ENCODE measurements around the gene GYPB.
"Not testable (repeated sequence)": the region's sequence is repeated elsewhere in the genome, so short reads cannot be mapped to it uniquely, and the experiment has no call there.

The GYPB gene

DNA sequence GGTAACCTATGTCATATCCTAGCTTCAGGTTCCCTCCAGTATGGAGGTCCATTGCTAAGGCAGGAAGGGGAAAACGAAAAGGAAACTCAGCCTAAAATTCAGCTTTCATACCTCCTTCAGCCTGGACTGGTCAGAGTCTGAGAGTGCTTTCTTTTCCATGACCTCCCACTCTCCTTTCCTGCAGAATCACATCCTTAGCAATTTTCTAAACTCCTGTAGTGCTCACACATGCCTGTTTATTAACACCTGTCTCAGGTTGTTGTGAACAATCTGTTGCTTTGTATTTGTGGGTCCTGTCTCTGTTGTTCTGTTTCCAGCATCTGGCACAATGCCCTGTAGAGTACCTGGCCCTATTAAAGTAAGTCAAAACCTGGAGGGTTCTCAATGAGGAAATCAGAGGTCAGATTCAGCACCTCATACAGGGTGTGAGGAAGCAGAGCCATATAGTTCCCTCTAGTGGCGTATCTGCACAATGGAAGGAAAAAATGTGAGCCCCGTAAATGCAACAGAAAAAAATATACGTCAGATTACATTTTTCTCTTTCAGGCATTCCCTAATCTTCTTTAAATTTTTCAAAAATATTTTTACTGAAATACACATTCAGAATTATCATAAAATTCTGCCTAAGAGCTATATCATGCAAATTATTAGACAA, 2.3 kb upstream of the GYPB start:
- not testable (repeated sequence) for DNase-seq (ENCODE audit: low spot score)

DNA sequence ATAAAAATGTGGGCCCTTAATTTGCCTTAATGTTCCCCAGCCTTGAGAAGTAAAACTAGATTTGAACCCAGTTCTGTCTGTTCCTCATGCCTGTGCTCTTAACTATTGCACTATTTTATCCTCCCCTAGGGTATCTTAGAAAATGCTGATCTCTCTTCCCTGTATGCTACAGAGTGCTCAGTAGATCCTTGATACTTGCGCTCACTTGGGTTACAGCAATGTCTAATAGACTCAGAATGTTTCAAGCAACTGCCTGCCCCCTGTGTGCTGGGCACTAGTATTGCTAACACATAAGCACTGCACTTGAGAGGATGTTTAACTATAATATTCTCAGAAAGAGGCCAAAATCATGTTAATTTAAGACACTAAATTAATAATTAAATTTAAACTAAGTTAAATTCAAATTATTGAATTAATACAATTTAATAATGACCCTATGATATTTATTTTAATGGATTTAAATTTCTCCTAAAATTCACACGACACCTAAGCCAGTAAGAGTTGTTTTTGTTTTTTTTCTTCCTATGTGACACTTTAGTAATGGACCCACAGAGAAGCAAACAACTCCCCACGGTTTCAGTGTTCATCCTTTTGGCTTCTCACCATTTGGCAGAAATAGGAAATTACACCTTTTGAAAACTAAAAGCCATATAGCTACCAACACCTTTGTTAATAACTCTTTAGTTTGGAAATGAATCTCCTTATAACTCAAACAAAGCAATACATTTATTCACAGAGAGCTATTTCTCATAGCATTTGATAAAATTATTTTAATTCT, 768 bp downstream of the GYPB start:
- in situ Hi-C loops (cut with MboI; ENCODE audit: low pct_unique_long_range_greater_than_20kb, low sequenced_read_pairs, unreplicated experiment); DNase-seq (ENCODE audit: low spot score): not testable (repeated sequence)

More for the DNA sequence above, 2.3 kb upstream of the GYPB start:
- TF ChIP-seq, protein P1, sequence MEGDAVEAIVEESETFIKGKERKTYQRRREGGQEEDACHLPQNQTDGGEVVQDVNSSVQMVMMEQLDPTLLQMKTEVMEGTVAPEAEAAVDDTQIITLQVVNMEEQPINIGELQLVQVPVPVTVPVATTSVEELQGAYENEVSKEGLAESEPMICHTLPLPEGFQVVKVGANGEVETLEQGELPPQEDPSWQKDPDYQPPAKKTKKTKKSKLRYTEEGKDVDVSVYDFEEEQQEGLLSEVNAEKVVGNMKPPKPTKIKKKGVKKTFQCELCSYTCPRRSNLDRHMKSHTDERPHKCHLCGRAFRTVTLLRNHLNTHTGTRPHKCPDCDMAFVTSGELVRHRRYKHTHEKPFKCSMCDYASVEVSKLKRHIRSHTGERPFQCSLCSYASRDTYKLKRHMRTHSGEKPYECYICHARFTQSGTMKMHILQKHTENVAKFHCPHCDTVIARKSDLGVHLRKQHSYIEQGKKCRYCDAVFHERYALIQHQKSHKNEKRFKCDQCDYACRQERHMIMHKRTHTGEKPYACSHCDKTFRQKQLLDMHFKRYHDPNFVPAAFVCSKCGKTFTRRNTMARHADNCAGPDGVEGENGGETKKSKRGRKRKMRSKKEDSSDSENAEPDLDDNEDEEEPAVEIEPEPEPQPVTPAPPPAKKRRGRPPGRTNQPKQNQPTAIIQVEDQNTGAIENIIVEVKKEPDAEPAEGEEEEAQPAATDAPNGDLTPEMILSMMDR (IDR thresholded peaks at IDR 0.05; ENCODE audit: extremely low read depth, insufficient read depth, missing control alignments): peak; percentile 62
- in situ Hi-C loops (cut with MboI; ENCODE audit: low pct_unique_long_range_greater_than_20kb, low sequenced_read_pairs, unreplicated experiment): not testable (repeated sequence)

DNA sequence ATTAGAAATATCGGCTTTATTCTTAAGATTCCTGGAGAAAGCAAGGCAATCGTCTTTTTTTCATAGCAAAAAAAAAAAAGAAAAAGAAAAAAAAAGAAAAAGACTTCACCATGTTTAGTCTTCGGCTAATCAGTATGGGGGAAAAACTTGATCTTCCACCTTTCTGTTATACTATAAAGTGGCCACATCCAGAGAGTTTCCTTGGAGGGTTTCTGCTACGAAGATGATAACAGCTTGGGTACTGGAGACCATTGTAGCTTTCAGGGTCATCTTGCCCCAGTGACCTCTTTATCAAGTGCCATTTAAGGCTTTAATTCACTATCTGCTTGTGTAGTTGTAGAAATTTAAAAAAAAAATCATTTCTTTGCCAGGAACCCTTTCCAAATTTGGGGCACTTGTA, 1.9 kb downstream of the GYPB start:
- in situ Hi-C loops (cut with MboI; ENCODE audit: low pct_unique_long_range_greater_than_20kb, low sequenced_read_pairs, unreplicated experiment); DNase-seq (ENCODE audit: low spot score): not testable (repeated sequence)

DNA sequence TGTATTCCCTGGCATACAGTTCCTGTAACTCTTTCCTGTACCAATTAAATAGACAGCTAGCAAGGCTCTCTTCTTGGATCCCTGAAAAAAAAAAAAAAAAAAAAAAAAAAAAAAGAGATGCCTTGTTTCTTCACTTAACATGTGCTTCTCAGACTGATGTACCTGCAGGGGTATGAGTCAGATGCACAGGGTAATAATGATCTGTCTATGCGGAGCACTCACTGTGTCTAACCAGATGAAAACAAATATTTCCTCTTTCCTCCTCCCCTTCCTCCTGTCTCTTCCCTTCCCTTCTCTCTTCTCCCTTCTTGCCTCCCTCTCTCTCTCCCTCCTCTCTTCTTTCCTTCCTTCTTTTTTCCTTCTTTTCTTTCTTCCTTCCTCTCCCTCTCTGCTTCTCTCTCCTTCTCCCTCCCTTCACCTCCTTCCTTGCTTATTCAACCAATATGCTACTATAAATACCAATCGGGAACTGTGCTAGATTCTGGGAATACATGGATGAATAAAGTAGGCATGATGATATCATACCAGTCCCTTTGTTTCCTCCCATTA, 3.0 kb downstream of the GYPB start:
- in situ Hi-C loops (cut with MboI; ENCODE audit: low pct_unique_long_range_greater_than_20kb, low sequenced_read_pairs, unreplicated experiment); DNase-seq (ENCODE audit: low spot score): not testable (repeated sequence)

DNA sequence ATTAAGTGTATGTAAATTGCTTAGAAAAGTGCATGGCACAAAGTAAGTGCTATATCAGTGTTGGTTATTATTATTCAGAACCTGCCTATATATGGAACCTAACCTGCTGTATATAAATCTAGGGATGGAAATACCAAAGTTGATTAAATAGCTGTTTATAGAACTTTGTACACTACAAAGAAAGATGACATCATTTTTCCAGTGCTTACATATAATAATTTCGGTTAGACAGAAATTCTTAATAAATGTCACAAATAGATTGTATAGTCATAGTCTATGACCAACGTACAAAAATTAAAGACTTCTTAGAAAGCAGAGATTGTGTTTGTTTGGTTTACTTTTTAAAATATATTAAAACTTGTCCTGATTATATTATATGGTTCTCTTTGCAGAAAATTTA, 4.4 kb downstream of the GYPB start:
- in situ Hi-C loops (cut with MboI; ENCODE audit: low pct_unique_long_range_greater_than_20kb, low sequenced_read_pairs, unreplicated experiment): no loop called here
- no peak for DNase-seq (ENCODE audit: low spot score)
- TF ChIP-seq, protein P1 (IDR thresholded peaks at IDR 0.05; ENCODE audit: extremely low read depth, insufficient read depth, missing control alignments): no peak

DNA sequence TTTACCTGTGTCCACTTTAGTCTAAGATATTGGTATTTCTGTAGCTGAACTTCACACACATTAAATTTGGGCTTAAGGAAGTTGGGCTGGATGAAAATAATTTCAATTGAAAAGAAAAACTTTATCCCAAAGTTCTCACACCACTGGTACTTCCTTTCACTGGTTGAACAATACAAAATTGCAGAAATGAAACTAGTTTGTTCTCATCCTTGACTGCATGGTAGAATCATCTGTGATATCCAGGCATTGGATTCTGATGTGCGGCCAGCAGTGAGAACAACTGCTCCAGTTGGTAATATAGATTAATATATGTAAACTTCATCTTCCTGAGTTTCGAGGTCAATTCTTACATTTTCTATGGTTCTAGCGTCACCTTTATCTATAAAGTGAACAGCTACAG, 10.6 kb downstream of the GYPB start:
- in situ Hi-C loops (cut with MboI; ENCODE audit: low pct_unique_long_range_greater_than_20kb, low sequenced_read_pairs, unreplicated experiment); DNase-seq (ENCODE audit: low spot score): not testable (repeated sequence)

DNA sequence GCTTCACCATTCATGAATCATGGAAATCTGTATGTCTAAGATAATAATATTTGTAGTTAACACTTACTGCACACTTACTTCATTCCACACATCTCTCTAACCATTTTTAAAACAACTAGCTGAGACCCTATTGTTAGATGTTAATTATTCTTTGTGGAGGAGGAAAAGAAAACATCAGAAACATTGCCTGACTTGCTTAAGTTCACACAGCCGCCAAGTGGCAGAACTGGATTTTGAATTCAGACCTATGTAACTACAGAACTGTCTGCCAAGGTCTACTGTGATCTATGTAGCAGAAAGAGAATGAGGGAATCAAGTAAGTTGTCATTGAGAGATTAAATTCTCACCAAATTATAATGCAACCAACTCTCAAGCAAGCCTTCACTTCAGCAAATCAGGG, 11.2 kb downstream of the GYPB start:
- in situ Hi-C loops (cut with MboI; ENCODE audit: low pct_unique_long_range_greater_than_20kb, low sequenced_read_pairs, unreplicated experiment); DNase-seq (ENCODE audit: low spot score): not testable (repeated sequence)

DNA sequence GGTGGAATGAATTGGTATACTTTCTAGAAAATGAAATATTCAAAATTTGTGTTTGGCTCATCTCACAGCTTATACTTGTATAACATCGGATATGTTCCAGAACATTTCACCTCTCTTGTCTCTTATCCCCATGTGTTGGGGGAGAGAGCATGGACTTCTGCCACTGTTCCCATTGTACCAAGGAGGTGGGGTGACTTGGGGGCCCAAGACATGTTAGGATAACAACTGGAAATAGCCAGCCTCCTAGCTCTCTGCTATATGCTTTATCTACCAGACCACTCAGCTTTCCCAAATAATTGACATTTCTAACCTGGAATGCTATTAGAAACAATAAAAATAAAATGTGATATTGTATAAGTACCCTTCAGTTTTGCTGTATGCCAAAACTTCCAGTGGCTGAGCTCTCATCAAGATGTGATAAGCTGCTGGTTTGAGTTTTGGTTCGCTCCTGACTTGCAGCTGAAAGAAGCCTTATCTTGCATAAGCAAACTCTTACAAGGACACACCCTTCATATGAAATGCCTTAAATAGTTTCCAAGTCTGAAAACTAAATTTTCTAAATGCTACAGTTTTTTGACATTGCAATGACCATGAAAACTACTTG, 12.9 kb downstream of the GYPB start:
- DNase-seq (ENCODE audit: low spot score); in situ Hi-C loops (cut with MboI; ENCODE audit: low pct_unique_long_range_greater_than_20kb, low sequenced_read_pairs, unreplicated experiment): not testable (repeated sequence)

DNA sequence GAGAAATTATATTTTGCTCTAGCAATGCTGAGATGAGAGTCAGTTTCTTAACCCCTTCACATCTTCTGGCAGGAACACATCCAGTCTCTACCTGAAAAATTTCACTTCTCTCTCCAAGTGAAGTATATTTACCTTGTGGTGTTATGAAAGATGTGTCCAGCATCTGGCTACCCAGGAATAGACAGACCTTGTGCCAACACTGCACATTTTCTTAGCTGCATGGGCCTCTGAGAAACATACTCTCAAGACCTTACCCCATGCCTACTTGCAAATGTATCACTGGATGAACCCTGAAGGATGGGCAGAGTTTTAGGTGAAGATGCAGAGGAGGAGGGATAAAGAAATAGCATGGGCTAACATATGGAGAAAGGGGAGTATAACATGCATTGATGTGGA, 13.6 kb downstream of the GYPB start:
- DNase-seq (ENCODE audit: low spot score); in situ Hi-C loops (cut with MboI; ENCODE audit: low pct_unique_long_range_greater_than_20kb, low sequenced_read_pairs, unreplicated experiment): not testable (repeated sequence)

DNA sequence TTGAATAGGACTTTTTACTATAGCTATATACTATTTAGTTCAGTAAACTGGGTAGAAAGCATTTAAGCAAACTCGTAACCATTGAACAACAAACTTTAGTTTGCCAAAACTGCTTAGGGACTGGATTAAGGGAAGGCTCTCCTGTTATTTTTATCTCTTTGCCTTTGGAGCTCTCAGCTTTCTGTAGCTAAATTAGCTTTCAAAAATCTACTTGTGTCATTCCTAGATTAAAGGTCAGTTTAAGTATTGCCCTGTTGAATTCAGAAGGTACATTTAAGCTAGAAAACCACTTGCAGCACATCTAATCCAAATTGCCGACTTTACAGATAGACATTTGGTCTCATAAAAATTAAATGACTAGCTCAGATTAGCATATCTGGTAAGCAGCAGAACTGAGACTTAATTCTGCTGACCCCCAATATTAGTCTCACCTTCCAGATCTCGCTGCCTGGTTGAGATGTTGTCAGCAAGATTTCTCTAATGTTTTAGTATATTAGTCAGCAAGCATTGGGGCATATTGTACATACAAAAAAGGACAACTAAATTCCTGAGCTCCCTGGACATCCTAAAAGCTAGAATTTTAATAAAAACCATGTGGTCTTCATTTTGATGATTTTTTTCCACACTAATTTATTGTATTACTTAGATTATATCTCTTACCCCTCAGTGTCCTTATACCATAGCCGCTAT, 14.2 kb downstream of the GYPB start:
- DNase-seq (ENCODE audit: low spot score); in situ Hi-C loops (cut with MboI; ENCODE audit: low pct_unique_long_range_greater_than_20kb, low sequenced_read_pairs, unreplicated experiment): not testable (repeated sequence)

DNA sequence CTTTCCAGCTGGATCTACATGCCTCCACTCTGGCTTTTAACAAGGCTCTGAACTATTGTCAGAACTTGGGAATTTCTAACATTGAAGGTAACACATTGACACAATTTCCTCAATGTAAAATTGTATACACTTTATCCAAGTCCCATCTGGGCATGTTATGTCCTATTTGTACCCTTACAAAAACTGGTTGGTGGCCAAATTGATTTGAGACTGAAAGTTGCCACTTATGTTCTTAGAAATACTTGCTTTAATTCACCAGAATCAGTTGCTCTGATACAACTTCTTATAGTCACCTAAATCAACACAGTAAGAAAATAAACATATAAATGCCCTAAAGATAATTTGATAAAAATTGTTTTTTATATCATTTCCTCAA, 15.3 kb downstream of the GYPB start:
- DNase-seq (ENCODE audit: low spot score); in situ Hi-C loops (cut with MboI; ENCODE audit: low pct_unique_long_range_greater_than_20kb, low sequenced_read_pairs, unreplicated experiment): not testable (repeated sequence)

DNA sequence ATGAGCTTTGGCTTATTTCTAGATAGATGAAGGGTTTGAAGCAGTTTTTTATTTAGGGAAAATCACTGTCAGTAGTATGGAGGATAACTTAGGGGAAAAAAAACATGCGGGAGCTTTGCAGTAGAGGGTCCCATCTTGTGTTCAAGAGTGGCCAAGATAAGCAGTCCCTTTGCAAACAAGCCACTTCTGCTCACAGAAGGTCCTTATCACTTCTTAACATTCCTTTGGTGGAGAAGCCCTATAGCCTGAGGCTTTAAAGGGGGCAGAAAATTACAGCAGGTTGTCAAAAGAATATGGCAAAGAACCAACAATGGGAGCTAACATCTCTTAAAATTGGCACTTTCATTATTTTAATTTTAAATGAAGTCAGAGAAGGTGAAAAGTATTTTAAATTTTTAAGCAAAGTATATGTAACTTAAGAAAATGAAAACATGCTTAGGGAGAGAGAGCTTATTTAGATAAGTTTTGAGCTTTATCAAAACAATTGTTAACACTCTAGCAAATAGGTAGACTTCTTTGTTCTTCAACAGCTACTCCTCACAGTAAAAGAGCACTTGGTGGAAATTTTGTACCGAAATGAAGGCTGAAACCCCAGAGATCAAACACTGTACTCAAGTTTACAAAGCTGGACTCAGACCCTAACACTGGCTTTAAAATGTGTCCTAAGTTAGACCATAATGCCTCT, 15.8 kb downstream of the GYPB start:
- DNase-seq (ENCODE audit: low spot score); in situ Hi-C loops (cut with MboI; ENCODE audit: low pct_unique_long_range_greater_than_20kb, low sequenced_read_pairs, unreplicated experiment): not testable (repeated sequence)

DNA sequence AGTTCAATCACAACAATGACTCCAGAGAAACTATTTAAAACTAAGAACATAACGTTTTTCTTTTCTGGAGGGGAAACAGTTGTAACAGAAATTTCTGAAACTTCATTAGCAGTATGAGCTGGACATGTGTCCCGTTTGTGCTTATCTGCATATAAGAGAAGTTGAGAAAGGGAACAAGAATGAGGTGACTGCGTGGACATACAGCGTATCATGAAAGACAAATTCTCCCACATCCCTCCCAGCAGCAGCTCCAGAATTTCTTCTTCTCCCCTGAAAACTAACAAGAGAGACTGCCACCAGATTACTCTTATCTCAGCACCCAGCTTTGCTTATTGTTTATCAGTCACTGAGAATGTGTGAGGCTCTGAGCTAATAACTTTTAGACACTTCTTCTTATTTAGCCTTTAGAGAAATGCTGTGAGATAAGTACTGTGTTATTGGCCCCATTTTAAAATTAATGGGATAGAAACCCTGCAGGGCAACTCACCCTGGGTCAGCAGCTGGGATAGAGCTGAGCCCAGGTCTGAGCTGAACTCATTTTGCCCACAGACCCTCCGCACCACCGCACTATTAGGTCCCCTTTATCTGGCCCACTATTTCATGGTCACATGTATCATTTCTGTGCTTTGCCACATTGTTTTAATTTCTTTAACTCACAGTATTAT, 18.7 kb downstream of the GYPB start:
- DNase-seq (ENCODE audit: low spot score); in situ Hi-C loops (cut with MboI; ENCODE audit: low pct_unique_long_range_greater_than_20kb, low sequenced_read_pairs, unreplicated experiment): not testable (repeated sequence)

DNA sequence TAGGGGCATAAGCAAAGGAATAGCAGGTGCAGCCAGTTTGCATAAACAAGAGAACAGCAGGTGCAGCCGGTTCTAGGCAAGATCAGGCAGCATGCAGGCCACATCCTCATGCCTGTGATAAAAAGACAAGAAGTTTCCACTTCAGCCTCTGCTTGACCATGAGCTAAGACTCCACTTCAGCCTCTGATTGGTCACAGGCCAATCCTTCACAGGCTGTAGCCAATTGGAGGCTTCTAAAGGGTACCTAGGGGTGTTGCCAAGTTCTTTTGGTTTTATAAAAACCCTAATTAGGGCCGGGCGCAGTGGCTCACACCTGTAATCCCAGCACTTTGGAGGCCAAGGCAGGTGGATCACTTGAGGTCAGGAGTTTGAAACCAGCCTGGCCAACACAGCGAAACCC, 23.0 kb downstream of the GYPB start:
- in situ Hi-C loops (cut with MboI; ENCODE audit: low pct_unique_long_range_greater_than_20kb, low sequenced_read_pairs, unreplicated experiment); DNase-seq (ENCODE audit: low spot score): not testable (repeated sequence)

Measured in GM13977 (cell line).